SK-N-SH (cell line): Measurements from ENCODE around the gene TBCE.

Experiments used
- CTCF ChIP-seq: fragments of 200-600 bp; sonication (generic); IDR thresholded peaks from 2 replicates; pipeline ENCODE4 v1.6.1; 2017; ENCODE audit warnings: antibody characterized with exemption, mild to moderate bottlenecking, moderate library complexity
- EP300 ChIP-seq, 2 experiments: IDR thresholded peaks; 2 replicates each; pipeline versions ENCODE4 v1.4.0 to v1.6.1; 2012; ENCODE audit warnings: borderline replicate concordance in 1 of 2, low read depth in 1 of 2, low read length in 1 of 2
- EZH2phosphoT487 ChIP-seq: fragments of 200-600 bp; sonication (generic); IDR thresholded peaks from 2 replicates; pipeline ENCODE4 v1.6.1; 2017; ENCODE audit warnings: low read depth, mixed run types, mild to moderate bottlenecking, antibody characterized with exemption, moderate library complexity, borderline replicate concordance
- FOXJ3 ChIP-seq: sonication (generic); formaldehyde crosslinking; IDR thresholded peaks from 2 replicates; pipeline ENCODE4 v1.5.1; 2020; ENCODE audit warnings: mild to moderate bottlenecking, missing genetic modification reagents
- MEF2A ChIP-seq: IDR thresholded peaks from 2 replicates; pipeline ENCODE4 v1.4.0; 2012; ENCODE audit warnings: low read depth, borderline replicate concordance
- POLR2AphosphoS5 ChIP-seq: IDR thresholded peaks from 2 replicates; pipeline ENCODE4 v1.6.1; 2012; ENCODE audit warnings: low read depth, low read length
- RAD21 ChIP-seq: IDR thresholded peaks from 2 replicates; pipeline ENCODE4 v1.6.1; 2012; ENCODE audit warnings: mild to moderate bottlenecking, low read length
- RCOR1 ChIP-seq: fragments of 150-350 bp; IDR thresholded peaks from 2 replicates; pipeline ENCODE4 v1.6.1; 2017; ENCODE audit warnings: antibody characterized with exemption, low read length
- REST ChIP-seq: IDR thresholded peaks from 2 replicates; pipeline ENCODE4 v1.6.1; 2012; ENCODE audit warnings: mild to moderate bottlenecking, low read depth, low read length, moderate library complexity
- TCF12 ChIP-seq: IDR thresholded peaks from 2 replicates; pipeline ENCODE4 v1.4.0; 2012
- TEAD4 ChIP-seq: IDR thresholded peaks from 2 replicates; pipeline ENCODE4 v1.4.0; 2012; ENCODE audit warnings: mild to moderate bottlenecking, borderline replicate concordance; ENCODE audit not compliant: insufficient read depth
- YY1 ChIP-seq: IDR thresholded peaks from 2 replicates; pipeline ENCODE4 v1.4.0; 2012; ENCODE audit warnings: low read depth, mild to moderate bottlenecking
- TF ChIP-seq, protein P1 (sequence below): fragments of 150-350 bp; IDR thresholded peaks from 2 replicates; pipeline ENCODE4 v1.6.1; 2016; ENCODE audit warnings: mild to moderate bottlenecking, low read depth, low read length
- TF ChIP-seq, protein P2 (sequence below): IDR thresholded peaks from 2 replicates; pipeline ENCODE4 v1.4.0; 2012; ENCODE audit warnings: low read depth

- TF ChIP-seq REST, result no peak
- TF ChIP-seq CTCF, result no peak
- TF ChIP-seq, protein P1, sequence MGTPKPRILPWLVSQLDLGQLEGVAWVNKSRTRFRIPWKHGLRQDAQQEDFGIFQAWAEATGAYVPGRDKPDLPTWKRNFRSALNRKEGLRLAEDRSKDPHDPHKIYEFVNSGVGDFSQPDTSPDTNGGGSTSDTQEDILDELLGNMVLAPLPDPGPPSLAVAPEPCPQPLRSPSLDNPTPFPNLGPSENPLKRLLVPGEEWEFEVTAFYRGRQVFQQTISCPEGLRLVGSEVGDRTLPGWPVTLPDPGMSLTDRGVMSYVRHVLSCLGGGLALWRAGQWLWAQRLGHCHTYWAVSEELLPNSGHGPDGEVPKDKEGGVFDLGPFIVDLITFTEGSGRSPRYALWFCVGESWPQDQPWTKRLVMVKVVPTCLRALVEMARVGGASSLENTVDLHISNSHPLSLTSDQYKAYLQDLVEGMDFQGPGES, result no peak
- no peak for TF ChIP-seq EP300 (IDR thresholded peaks at IDR 0.05; ENCODE audit: borderline replicate concordance in 1 of 2, low read depth in 1 of 2, low read length in 1 of 2)
- TF ChIP-seq FOXJ3 (CRISPR knock-in tag), result no peak
- no peak for TF ChIP-seq MEF2A
- TF ChIP-seq, protein P2, sequence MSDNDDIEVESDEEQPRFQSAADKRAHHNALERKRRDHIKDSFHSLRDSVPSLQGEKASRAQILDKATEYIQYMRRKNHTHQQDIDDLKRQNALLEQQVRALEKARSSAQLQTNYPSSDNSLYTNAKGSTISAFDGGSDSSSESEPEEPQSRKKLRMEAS, result no peak
- no peak for TF ChIP-seq YY1
- TF ChIP-seq POLR2AphosphoS5, result no peak
- TF ChIP-seq RAD21, result no peak
- no peak for TF ChIP-seq TCF12
- no peak for TF ChIP-seq EZH2phosphoT487
- TF ChIP-seq RCOR1, result no peak
- no peak for TF ChIP-seq TEAD4
These were observed 106.6 kb downstream of the TBCE start for GRCh38 chr1:235473806-235474205.
